HepG2 (cell line): ENCODE measurements around the gene MCF2L. TPM values are rescaled to one million over a fixed set of nuclear protein-coding genes. Genes with fewer than 3 reads are reported as not detected.

ENCODE experiments used
- ATAC-seq: fragments of 200-7000 bp; cut with Tn5 transposase; 3 replicates; pipeline ENCODE4 v1.9.1; 2020; ENCODE audit warnings: mild to moderate bottlenecking, moderate library complexity
- BruUV-seq: library from RNA; stranded (reverse); fragments of 400-500 nt; replicated peaks from 2 replicates; lab custom pipeline; 2021; lab: Mats Ljungman, UMichigan
- CTCF ChIA-PET: fragments of 300-600 bp; formaldehyde crosslinking; extraction: SDS; loops from one replicate; lab custom pipeline; 2021; ENCODE audit warnings: low total read pairs, inconsistent platforms, low intra/inter-chr PET ratio; lab: Yijun Ruan, JAX
- POLR2A ChIA-PET: fragments of 350-600 bp; sonication (Branson Sonifier 250); formaldehyde crosslinking; loops from one replicate; lab custom pipeline; 2020; ENCODE audit warnings: antibody characterized with exemption, inconsistent platforms; lab: Yijun Ruan, JAX
- DNase-seq: peaks from one replicate; pipeline ENCODE4 v3.0.0-alpha.2; 2015; ENCODE audit warnings: low spot score
- FAIRE-seq: peaks from 3 replicates; lab custom pipeline; 2011; peaks lifted over from hg19 to GRCh38; lab: Jason Lieb, UNC
- H2AFZ ChIP-seq: one replicate; pipeline ENCODE4 v1.6.1; 2011; ENCODE audit warnings: low read length, inconsistent platforms
- H3K27ac ChIP-seq: fragments of 300-600 bp; 3 replicates; pipeline ENCODE4 v1.8.0; 2011; ENCODE audit warnings: mixed run types, mild to moderate bottlenecking, mixed read lengths, low read length, inconsistent platforms; ENCODE audit not compliant: insufficient read depth; ENCODE audit errors: extremely low read length
- H3K27me3 ChIP-seq, 2 experiments: fragments of 200-600 bp in 1 of 2; 2 replicates in 1 of 2; 3 replicates in 1 of 2; pipeline versions ENCODE4 v1.6.0 to v1.8.0; 2011; ENCODE audit warnings: low read length in 2 of 2, mild to moderate bottlenecking in 2 of 2, moderate library complexity in 2 of 2, inconsistent platforms in 1 of 2; ENCODE audit not compliant: insufficient read depth in 2 of 2, control insufficient read depth in 1 of 2
- H3K36me3 ChIP-seq, 2 experiments: fragments of 200-600 bp in 1 of 2; replicated peaks in 1 of 2; 2 replicates in 1 of 2; 3 replicates in 1 of 2; pipeline versions ENCODE4 v1.5.1 to v1.8.0; 2011; ENCODE audit warnings: low read length in 2 of 2, inconsistent platforms in 1 of 2; ENCODE audit not compliant: insufficient read depth in 2 of 2, control insufficient read depth in 1 of 2
- H3K4me1 ChIP-seq: 2 replicates; pipeline ENCODE4 v1.5.1; 2012; ENCODE audit warnings: low read length, inconsistent platforms; ENCODE audit not compliant: insufficient read depth
- H3K4me2 ChIP-seq: 2 replicates; pipeline ENCODE4 v1.6.0; 2011; ENCODE audit warnings: low read depth, low read length, inconsistent platforms
- H3K4me3 ChIP-seq, 3 experiments: fragments of 200-600 bp in 1 of 3; sonication (generic), shearing (Covaris generic) in 1 of 3; replicated peaks in 1 of 3; 2 replicates each; pipeline ENCODE4 v1.5.1; 2011 to 2016; ENCODE audit warnings: low read length in 3 of 3, inconsistent platforms in 2 of 3, low read depth in 2 of 3, mild to moderate bottlenecking in 2 of 3, control low read depth in 1 of 3, mixed read lengths in 1 of 3; ENCODE audit not compliant: insufficient read depth in 1 of 3
- H3K79me2 ChIP-seq: one replicate; pipeline ENCODE4 v1.6.1; 2011; ENCODE audit warnings: low read length, inconsistent platforms; ENCODE audit not compliant: insufficient read depth
- H3K9ac ChIP-seq: 2 replicates; pipeline ENCODE4 v1.6.0; 2011; ENCODE audit warnings: mild to moderate bottlenecking, low read depth, low read length, inconsistent platforms; ENCODE audit not compliant: insufficient read depth
- H3K9me3 ChIP-seq: 2 replicates; pipeline ENCODE4 v1.5.1; 2012; ENCODE audit warnings: mild to moderate bottlenecking, low read length
- H4K20me1 ChIP-seq: 2 replicates; pipeline ENCODE4 v1.6.0; 2011; ENCODE audit warnings: inconsistent platforms, mild to moderate bottlenecking, low read length, moderate library complexity; ENCODE audit not compliant: insufficient read depth
- HMG20A ChIP-seq: IDR thresholded peaks from 2 replicates; pipeline ENCODE4 v1.6.1; 2016; ENCODE audit warnings: borderline replicate concordance
- RBM39 ChIP-seq: fragments of 200-400 bp; formaldehyde crosslinking; IDR thresholded peaks from one replicate; pipeline ENCODE4 v1.6.1; 2018; ENCODE audit warnings: antibody characterized with exemption, mild to moderate bottlenecking, low read depth, low read length; ENCODE audit not compliant: poor library complexity, severe bottlenecking
- ZNF281 ChIP-seq: sonication (generic); formaldehyde crosslinking; IDR thresholded peaks from 2 replicates; pipeline ENCODE4 v1.4.0; 2020; ENCODE audit warnings: missing genetic modification reagents, borderline replicate concordance
- ZNF607 ChIP-seq: sonication (generic); formaldehyde crosslinking; IDR thresholded peaks from 2 replicates; pipeline ENCODE4 v1.5.1; 2020; ENCODE audit warnings: missing genetic modification reagents, mild to moderate bottlenecking, borderline replicate concordance
- WGBS: methylation state at CpG from one replicate; pipeline ENCODE4 v1.1.6; 2017; ENCODE audit warnings: low lambda C conversion rate; 5-methylcytosine and 5-hydroxymethylcytosine counted together
- in situ Hi-C: cut with HindIII; loops from 2 replicates; pipeline ENCODE4 v1.10.0; 2017; ENCODE audit warnings: low pct_unique_long_range_greater_than_20kb; ENCODE audit not compliant: extremely low pct_ligation_motif_present
- intact Hi-C: fragments of 100-400 bp; cut with micrococcal nuclease; formaldehyde crosslinking; loops from one replicate; pipeline ENCODE4 v1.10.0; 2022; ENCODE audit not compliant: unreplicated experiment
- polyA plus RNA-seq, 8 experiments: library from polyadenylated mRNA; depleted of rRNA in 3 of 8; stranded (reverse) in 7 of 8; unstranded in 1 of 8; fragments of >200 nt; fragmentation: Illumina TruSeq in 4 of 8; extraction: Trizol in 4 of 8; gene quantifications; 2 replicates each; pipeline versions ENCODE4 v1.2.1 to v1.2.3, GENCODE V29; 2011 to 2016; ENCODE audit warnings: low read depth in 4 of 8, missing spikeins in 1 of 8, mixed read lengths in 1 of 8; ENCODE audit not compliant: insufficient read depth in 1 of 8
- total RNA-seq, 5 experiments: library from RNA; depleted of rRNA; stranded (reverse); fragments of >200 nt; fragmentation: Illumina TruSeq; extraction: Trizol; gene quantifications; 2 replicates each; pipeline ENCODE4 v1.2.3, GENCODE V29; 2016; ENCODE audit warnings: low read depth in 1 of 5

Gene MCF2L
- total and polyA plus RNA-seq, 2 of the 13 experiments (the other 11 are each of a cell fraction or from before 2014, with no cell fraction given) = 19.4 to 28.4 TPM

- Histone ChIP-seq H3K4me1 (no peaks in the 10 kb centered on the region), H3K36me3 (peaks cover 8 to 34% of the 10 kb centered on the region in 2 experiments; a peak in 4 of 5 replicates), H3K9me3 (no peaks in the 10 kb centered on the region), H3K27me3 (no peaks in the 10 kb centered on the region), H3K4me2 (no peak overlapping the region), H4K20me1 (no peaks in the 10 kb centered on the region), H3K4me3 (no peak overlapping the region), H2AFZ (no peak overlapping the region), H3K79me2 (no peaks in the 10 kb centered on the region), H3K9ac (no peak overlapping the region), H3K27ac (no peak overlapping the region)
- ATAC-seq (no peak), FAIRE-seq (no peak), DNase-seq (no peak)
- TF ChIP-seq ZNF281 = no peak
- TF ChIP-seq HMG20A = no peak
- no peak for TF ChIP-seq ZNF607 (CRISPR knock-in tag)
- intact Hi-C loops (no loop called here), in situ Hi-C loops (no loop called here)
- POLR2A ChIA-PET = no interaction called here
- CTCF ChIA-PET = no interaction called here
- BruUV-seq = no TSS peak
- 96% methylated on average over 43 of the region's 48 CpGs for WGBS
Observed at GRCh38 chr13:113050734-113051431, 81.9 kb downstream of the MCF2L start.

- H2AFZ ChIP-seq = no peak overlapping the region
- H3K4me3 ChIP-seq = no peak overlapping the region
- H3K27me3 ChIP-seq = no peaks in the 10 kb centered on the region
- in situ Hi-C loops = no loop called here
- no peak overlapping the region for H3K4me2 ChIP-seq
- no peaks in the 10 kb centered on the region for H3K4me1 ChIP-seq
- TF ChIP-seq RBM39 = no peak
- DNase-seq (no peak), ATAC-seq (no peak), FAIRE-seq (no peak)
- no peak overlapping the region for H3K9ac ChIP-seq
- BruUV-seq = no TSS peak
- 94% methylated on average over 14 of the region's 14 CpGs for WGBS
- ChIA-PET CTCF (no interaction called here), POLR2A (no interaction called here)
- no peaks in the 10 kb centered on the region for H3K79me2 ChIP-seq
- no peaks in the 10 kb centered on the region for H3K9me3 ChIP-seq
- H3K27ac ChIP-seq = no peak overlapping the region
- H3K36me3 ChIP-seq = peaks cover 7 to 26% of the 10 kb centered on the region in 2 experiments; a peak in 4 of 5 replicates
- intact Hi-C loops = no loop called here
- H4K20me1 ChIP-seq = no peaks in the 10 kb centered on the region
Observed at GRCh38 chr13:113051641-113052040, 82.6 kb downstream of the MCF2L start.
